A549 treated with dexamethasone at 1 μM for 4 hours (cell line): Measurements from ENCODE around the gene ABCA13. TPM values are rescaled to one million over a fixed set of nuclear protein-coding genes. Genes with fewer than 3 reads are reported as not detected.

ENCODE experiments used
- total RNA-seq: library from RNA; stranded (reverse); fragments of 200-300 nt; extraction: Qiagen RNA extraction; gene quantifications from 5 replicates; pipeline ENCODE4 v1.2.3, GENCODE V29; 2022

ABCA13 gene
- total RNA-seq, result 0.01 to 0.06 TPM (median 0.05 TPM) in 5 replicates

GRCh38 chr7:48171202-48171601 lies at the start of gene ABCA13:
Gene ABCA13 (plus strand): TSS chr7:48171458. CDS start chr7:48171484, 26 bp downstream.

Other genes starting within 250 kb of the ABCA13 start
- gene PKD1L1, start 223.0 kb upstream of the ABCA13 start, total RNA-seq, result 0.03 to 0.36 TPM (median 0.21 TPM) in 4 of 5 replicates, not detected in the other
- 14.1 to 22.1 TPM (median 18.3 TPM) in 5 replicates for gene HUS1, start 191.8 kb upstream of the ABCA13 start, total RNA-seq
- 0.13 to 0.16 TPM in 2 of 5 replicates, not detected in the others for gene SUN3, start 142.4 kb upstream of the ABCA13 start, total RNA-seq
- 0.27 to 0.35 TPM (median 0.27 TPM) in 5 replicates for gene C7orf57, start 135.9 kb upstream of the ABCA13 start, total RNA-seq
- gene UPP1, start 82.2 kb upstream of the ABCA13 start, total RNA-seq, result 57.5 to 83.6 TPM (median 68.0 TPM) in 5 replicates